Rectal smooth muscle tissue (tissue), 1 donor: ENCODE data around the gene NRG4.

Experiments used
- H3K27ac ChIP-seq: one replicate; pipeline ENCODE4 v1.7.0; 2013; ENCODE audit warnings: low read depth, low read length, inconsistent platforms
- H3K27me3 ChIP-seq: one replicate; pipeline ENCODE4 v1.7.0; 2013; ENCODE audit warnings: low read length; ENCODE audit not compliant: control insufficient read depth, insufficient read depth
- H3K36me3 ChIP-seq: one replicate; pipeline ENCODE4 v1.7.0; 2013; ENCODE audit warnings: low read length; ENCODE audit not compliant: control insufficient read depth, insufficient read depth
- H3K4me1 ChIP-seq: one replicate; pipeline ENCODE4 v1.7.0; 2013; ENCODE audit warnings: low read length; ENCODE audit not compliant: control insufficient read depth, insufficient read depth
- H3K4me3 ChIP-seq: one replicate; pipeline ENCODE4 v1.7.0; 2013; ENCODE audit warnings: low read length
- H3K9ac ChIP-seq: one replicate; pipeline ENCODE4 v1.7.0; 2013; ENCODE audit warnings: low read length

The NRG4 gene

GRCh38 chr15:75942464-75942863, 69.8 kb downstream of the NRG4 start:
- Histone ChIP-seq H3K27me3 (no peaks in the 10 kb centered on the region), H3K4me3 (no peak overlapping the region), H3K9ac (no peak overlapping the region), H3K36me3 (no peaks in the 10 kb centered on the region), H3K4me1 (no peaks in the 10 kb centered on the region), H3K27ac (no peak overlapping the region)

- Histone ChIP-seq H3K36me3 (peaks cover 4% of the 10 kb centered on the region), H3K4me3 (no peak overlapping the region), H3K27ac (no peak overlapping the region), H3K27me3 (no peaks in the 10 kb centered on the region), H3K9ac (no peak overlapping the region), H3K4me1 (no peaks in the 10 kb centered on the region)
Measured at GRCh38 chr15:75930866-75931265, 81.4 kb downstream of the NRG4 start.

- Histone ChIP-seq H3K36me3 (peaks cover 4% of the 10 kb centered on the region), H3K27me3 (no peaks in the 10 kb centered on the region), H3K4me1 (no peaks in the 10 kb centered on the region), H3K9ac (no peak overlapping the region), H3K27ac (no peak overlapping the region), H3K4me3 (no peak overlapping the region)
Measured at GRCh38 chr15:75929799-75930565, 82.2 kb downstream of the NRG4 start.

- Histone ChIP-seq H3K27me3 (no peaks in the 10 kb centered on the region), H3K4me1 (no peaks in the 10 kb centered on the region), H3K4me3 (no peak overlapping the region), H3K9ac (no peak overlapping the region), H3K27ac (no peak overlapping the region), H3K36me3 (peaks cover 4% of the 10 kb centered on the region)
Measured at GRCh38 chr15:75928680-75929608, 83.3 kb downstream of the NRG4 start.

GRCh38 chr15:75927601-75928000, 84.6 kb downstream of the NRG4 start:
- Histone ChIP-seq H3K36me3 (peaks cover 3% of the 10 kb centered on the region), H3K27ac (no peak overlapping the region), H3K4me3 (no peak overlapping the region), H3K4me1 (no peaks in the 10 kb centered on the region), H3K27me3 (no peaks in the 10 kb centered on the region), H3K9ac (no peak overlapping the region)

GRCh38 chr15:75926931-75927330, 85.3 kb downstream of the NRG4 start:
- no peak overlapping the region for H3K9ac ChIP-seq
- no peaks in the 10 kb centered on the region for H3K27me3 ChIP-seq
- no peak overlapping the region for H3K27ac ChIP-seq
- H3K4me3 ChIP-seq, result no peak overlapping the region
- H3K36me3 ChIP-seq, result no peaks in the 10 kb centered on the region
- no peaks in the 10 kb centered on the region for H3K4me1 ChIP-seq

GRCh38 chr15:75925440-75925839, 86.8 kb downstream of the NRG4 start:
- Histone ChIP-seq H3K27me3 (no peaks in the 10 kb centered on the region), H3K9ac (no peak overlapping the region), H3K4me1 (no peaks in the 10 kb centered on the region), H3K36me3 (no peaks in the 10 kb centered on the region), H3K27ac (no peak overlapping the region), H3K4me3 (no peak overlapping the region)

GRCh38 chr15:75924576-75924975, 87.6 kb downstream of the NRG4 start:
- Histone ChIP-seq H3K4me1 (no peaks in the 10 kb centered on the region), H3K27me3 (no peaks in the 10 kb centered on the region)

GRCh38 chr15:75923756-75924155, 88.5 kb downstream of the NRG4 start:
- Histone ChIP-seq H3K27ac (no peak overlapping the region), H3K9ac (no peak overlapping the region), H3K4me3 (no peak overlapping the region), H3K27me3 (no peaks in the 10 kb centered on the region), H3K36me3 (no peaks in the 10 kb centered on the region), H3K4me1 (no peaks in the 10 kb centered on the region)

More at GRCh38 chr15:75924576-75924975, 87.6 kb downstream of the NRG4 start:
- Histone ChIP-seq H3K27ac (no peak overlapping the region), H3K4me3 (no peak overlapping the region), H3K36me3 (no peaks in the 10 kb centered on the region), H3K9ac (no peak overlapping the region)

- no peak overlapping the region for H3K9ac ChIP-seq
- H3K4me3 ChIP-seq, result no peak overlapping the region
- no peaks in the 10 kb centered on the region for H3K4me1 ChIP-seq
- no peaks in the 10 kb centered on the region for H3K27me3 ChIP-seq
- H3K27ac ChIP-seq, result no peak overlapping the region
- H3K36me3 ChIP-seq, result no peaks in the 10 kb centered on the region
Measured at GRCh38 chr15:75921732-75922703, 90.2 kb downstream of the NRG4 start.

GRCh38 chr15:75920079-75920478, 92.1 kb downstream of the NRG4 start:
- Histone ChIP-seq H3K27ac (no peak overlapping the region), H3K4me1 (no peaks in the 10 kb centered on the region), H3K27me3 (no peaks in the 10 kb centered on the region), H3K9ac (no peak overlapping the region), H3K36me3 (peaks cover 3% of the 10 kb centered on the region), H3K4me3 (no peak overlapping the region)

GRCh38 chr15:75918135-75918534, 94.1 kb downstream of the NRG4 start:
- Histone ChIP-seq H3K27me3 (no peaks in the 10 kb centered on the region), H3K4me3 (no peak overlapping the region), H3K27ac (no peak overlapping the region), H3K36me3 (peaks cover 3% of the 10 kb centered on the region), H3K4me1 (no peaks in the 10 kb centered on the region), H3K9ac (no peak overlapping the region)
